GM18498 (cell line): ENCODE measurements around the gene APBB2.

Experiments
- ATAC-seq: cut with Tn5 transposase; IDR thresholded peaks from one replicate; pipeline ENCODE4 v1.9.1; 2021; ENCODE audit warnings: mild to moderate bottlenecking, moderate library complexity; ENCODE audit not compliant: unreplicated experiment

The APBB2 gene

DNA sequence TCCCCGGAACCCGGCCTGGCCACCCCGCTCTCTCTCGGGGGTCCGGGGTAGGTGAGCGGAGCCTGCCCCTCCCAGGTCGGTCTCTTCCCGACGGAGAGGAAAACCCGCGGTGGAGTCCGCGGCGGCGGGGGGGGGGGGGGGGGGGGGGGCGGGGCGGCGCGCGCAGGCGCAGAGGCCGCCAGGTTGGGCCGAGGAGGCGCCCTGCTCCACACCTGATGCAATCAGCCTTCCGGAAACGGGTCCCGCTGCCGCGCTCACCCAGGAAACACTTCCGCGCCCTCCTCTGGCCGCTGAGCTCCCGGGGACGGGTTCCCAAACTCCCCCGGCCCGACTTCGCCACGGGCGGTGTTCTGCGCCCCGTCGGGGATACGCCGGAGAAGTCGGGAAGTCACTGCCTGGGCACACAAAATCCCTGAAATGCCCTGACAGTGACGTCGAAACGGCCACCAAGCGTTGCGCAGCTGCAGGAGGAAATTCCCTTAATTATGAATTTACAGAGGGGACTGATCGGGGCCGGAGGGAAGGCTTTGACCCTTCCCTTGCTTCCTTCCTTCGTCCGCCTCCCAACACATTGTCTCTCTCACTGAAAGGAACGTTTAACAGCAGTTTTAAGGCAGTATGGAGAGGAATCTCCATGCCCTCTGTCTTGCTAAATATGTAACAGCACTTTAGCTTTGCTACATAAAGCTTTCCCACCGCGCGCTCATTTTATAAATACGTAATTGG is 2.1 kb upstream of the APBB2 start:
- peak; percentile 58 for ATAC-seq

DNA sequence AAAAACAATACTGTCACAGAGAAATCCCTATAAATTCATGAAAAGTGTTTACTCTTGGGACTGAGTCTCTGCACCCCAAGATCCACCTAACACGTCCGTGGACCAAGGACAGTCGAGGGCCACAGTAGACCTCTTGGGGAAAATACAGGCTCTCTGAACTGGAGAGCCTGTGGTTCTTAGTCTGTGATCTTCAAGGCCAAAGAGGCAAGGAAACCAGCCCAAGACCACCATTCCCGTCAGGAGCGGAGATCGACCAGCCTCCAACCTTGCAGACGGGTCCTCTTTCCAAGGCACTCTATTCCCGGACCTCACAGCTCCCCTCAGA is 1.6 kb upstream of the APBB2 start:
- no peak for ATAC-seq

DNA sequence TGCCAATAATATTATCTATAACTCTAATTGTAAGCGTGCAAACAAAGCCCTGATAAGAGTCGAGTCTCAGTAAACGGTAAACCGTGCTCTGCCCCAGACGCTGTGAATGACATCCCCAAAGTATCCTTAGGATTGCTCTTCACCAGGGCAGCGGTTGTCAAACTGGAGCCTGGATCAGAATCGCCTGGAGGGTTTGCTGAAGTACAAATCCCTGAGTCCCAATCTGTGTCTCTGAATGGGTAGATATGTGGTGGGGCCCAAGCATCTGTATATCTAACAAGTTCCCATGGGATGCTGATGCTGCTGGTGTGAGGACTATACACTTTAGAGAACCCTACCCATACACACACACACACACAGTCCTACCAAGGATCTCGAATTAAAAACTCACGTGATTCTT is 813 bp upstream of the APBB2 start:
- no peak for ATAC-seq

DNA sequence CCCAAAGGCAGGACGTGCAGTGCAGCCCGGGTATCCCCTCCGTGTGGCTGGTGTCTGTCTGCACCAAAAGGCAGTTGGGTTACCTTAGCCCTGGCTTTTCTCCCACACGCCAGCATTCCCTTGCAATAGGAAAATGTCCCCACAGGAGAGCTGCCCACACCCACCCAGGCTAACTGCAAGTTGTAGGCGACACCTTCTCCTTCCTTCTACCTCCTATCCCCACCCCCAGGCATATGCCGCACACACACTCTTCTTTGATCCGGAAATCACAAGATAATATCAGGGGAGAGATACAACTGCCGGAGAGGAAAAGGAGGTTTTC is 444 bp upstream of the APBB2 start:
- ATAC-seq: no peak

DNA sequence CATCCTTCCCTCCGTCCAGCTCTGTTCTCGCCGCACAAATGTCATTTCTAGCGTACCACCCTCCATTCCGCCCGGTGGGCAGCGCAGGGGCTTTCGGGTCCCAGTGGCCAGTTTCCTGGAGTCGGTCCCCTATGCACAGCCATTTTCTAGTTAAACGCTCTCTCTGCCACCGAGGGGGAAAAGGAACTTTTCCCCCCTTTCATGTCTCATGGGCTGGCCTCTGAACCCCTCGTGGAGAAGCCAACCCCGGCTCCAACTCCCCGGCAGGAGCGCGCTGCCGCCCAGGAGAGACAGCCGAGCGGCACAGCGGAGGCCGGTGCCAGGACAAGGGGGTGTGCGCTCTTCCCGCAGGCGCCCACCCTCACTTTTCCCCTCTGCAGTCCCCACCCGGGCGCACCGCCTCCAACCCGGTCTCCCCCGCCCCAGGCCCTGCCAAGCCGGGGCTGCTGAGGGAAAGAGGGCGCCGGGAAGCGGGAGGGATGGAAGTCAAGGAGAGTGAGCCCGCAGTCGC is 662 bp downstream of the APBB2 start:
- ATAC-seq: peak; percentile 19

DNA sequence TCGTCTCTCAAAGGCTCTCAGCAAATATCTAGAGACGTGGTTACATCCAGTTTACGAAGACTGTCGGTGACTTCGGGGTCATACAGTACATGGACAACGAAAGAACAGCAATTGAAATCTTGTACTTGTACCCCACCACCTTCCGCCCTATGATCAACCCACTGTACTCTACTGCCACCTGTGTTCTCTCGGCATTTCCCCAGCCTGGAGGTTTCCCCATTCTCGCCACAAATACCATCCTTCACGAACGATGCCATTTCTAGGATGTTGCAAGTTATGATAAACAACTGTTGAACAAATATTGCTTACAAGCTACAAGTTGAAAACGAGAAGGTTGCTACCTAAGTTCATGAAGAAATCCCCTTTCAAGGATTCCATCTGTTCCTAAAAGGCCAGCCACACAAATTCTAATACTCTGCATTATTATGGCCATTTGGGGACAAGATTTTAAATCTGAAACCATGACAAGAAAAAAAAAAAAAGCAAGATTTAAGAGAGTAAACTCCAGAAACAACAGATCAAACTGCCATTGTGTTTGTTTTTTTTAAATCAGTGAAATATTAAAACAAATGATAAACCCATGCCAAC is 1.6 kb downstream of the APBB2 start:
- ATAC-seq: no peak

DNA sequence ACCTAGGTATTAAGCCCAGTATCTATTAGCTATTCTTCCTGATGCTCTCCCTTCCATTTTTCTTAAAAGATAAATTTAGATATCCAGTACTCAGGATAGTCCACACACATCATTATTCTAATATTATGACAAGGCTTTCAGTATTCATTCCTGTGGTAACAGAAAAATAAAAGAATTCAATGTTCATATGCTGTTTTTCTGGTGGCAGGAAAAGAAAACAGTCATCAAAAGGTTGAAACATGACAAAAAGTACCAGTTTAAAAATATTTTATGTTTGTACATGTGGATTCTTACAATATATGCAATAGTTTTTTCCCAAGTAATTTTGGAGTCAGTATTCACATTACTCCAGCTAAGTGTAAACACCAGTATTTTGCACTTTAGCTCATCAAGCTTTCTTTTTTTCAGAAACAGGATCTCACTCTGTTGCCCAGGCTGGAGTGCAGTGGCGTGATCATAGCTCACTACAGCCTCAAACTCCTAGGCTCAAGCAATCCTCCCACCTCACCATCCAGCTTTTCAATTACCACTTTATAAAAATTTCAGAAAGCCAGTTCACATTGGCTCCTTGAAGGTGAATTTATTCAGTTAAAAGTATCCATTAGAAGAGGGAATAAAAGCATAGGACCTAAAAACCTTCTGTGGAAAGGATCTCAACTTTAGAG is 2.3 kb downstream of the APBB2 start:
- ATAC-seq: no peak

DNA sequence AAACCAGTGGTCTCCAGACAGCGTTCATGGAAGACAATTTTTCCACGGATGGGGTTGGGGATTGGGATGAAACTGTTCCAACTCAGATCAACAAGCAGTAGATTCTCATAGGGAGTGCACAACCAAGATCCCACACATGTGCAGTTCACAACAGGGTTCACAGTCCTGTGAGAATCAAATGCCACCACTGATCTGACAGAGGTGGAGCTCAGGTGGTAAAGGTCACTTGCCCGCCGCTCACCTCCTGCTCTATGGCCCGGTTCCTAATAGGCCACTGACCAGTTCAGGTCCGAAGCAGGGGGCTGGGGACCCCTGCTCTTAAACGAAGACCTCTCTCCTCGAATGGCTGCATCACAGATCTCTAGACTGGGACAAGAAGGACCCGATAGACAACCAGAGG is 4.4 kb downstream of the APBB2 start:
- no peak for ATAC-seq

DNA sequence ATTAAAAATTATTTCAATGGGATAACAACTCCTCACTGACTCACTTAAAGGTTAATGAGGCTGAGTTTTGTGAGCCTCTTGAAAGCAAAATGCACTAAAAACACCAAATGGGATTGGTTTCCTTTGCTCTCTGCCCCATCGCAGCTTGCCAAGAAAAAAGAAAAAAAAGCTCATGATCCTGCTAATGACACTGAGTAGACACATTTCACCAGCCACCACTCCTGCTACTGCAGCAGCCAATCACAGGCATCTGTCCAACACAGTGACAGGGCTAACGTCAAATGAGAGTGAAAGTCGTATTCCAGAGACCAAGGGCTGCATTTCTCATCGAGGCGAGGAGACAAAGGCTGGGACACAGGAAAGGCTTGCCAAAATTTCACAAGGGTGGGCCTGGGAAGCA is 5.2 kb downstream of the APBB2 start:
- ATAC-seq: no peak

DNA sequence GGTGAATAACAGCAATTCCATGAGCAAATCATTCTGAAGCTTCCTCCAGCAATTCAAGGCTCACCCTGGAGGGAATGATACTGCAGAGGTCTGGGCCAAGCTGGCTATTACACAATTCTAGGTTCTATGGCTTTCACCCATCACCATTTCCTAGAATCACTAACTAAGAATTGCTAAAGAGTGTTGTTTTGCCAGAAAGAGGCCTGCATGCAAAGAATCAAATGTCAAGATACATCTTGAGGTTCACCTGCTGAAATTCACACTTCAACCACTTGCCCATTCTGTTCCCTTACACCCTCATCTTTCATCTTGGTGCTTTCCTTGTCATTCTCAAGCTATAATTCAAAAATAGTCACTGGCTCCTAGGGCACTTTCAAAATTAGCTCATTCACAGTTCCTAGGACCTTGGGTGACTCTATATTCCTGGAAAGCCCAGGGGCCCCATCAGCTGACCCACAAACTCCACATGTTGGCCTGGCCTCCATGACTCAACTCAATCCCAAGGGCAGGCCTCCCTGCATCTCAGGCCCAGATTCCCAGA is 7.0 kb downstream of the APBB2 start:
- ATAC-seq: no peak

DNA sequence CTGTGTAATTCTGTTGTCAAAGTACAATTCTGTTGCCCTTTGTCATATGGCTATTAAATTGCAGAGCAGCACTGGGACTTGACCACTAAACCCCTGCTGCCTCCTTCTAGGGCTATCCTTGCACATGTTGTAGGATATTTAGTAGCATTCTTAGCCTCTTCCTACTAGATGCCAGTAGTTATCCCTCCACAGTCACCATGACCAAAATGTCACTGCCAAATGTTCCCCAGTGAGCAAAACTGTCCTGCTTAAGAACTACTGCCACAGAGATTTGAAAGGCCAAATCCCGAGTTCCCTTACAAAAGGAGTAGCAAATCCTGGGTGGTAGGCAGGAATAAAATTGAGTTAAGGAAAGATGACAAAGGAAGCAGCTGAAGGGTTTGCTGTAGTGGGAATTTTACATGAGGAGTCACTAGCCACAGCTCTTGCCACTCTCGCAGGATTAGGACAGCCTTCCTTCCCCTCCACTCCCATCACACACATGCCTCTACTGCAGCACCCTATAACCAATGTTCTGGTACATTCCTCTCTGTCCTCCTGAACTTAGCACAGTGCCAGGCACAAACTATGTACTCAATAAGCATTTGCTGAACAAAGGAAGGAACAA is 8.4 kb downstream of the APBB2 start:
- no peak for ATAC-seq

DNA sequence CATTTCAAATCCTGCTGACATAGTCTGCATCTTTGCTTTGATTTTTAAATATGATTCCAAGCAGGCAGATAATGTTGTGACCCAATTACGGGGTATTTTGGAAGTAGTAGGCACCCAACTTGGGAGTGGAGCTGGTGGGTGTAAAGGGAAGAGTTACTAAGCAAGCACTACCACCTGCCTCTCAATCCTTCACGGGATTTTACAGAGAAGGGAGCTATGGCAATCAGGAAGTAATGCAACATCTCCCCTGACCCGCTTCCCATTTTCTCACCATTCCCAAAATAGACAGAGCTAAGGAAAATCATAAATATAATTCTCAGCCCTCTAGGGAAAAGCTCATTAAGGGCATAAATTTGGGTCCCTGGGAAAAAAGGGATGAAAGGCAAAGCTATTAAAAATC is 9.2 kb downstream of the APBB2 start:
- ATAC-seq: no peak

DNA sequence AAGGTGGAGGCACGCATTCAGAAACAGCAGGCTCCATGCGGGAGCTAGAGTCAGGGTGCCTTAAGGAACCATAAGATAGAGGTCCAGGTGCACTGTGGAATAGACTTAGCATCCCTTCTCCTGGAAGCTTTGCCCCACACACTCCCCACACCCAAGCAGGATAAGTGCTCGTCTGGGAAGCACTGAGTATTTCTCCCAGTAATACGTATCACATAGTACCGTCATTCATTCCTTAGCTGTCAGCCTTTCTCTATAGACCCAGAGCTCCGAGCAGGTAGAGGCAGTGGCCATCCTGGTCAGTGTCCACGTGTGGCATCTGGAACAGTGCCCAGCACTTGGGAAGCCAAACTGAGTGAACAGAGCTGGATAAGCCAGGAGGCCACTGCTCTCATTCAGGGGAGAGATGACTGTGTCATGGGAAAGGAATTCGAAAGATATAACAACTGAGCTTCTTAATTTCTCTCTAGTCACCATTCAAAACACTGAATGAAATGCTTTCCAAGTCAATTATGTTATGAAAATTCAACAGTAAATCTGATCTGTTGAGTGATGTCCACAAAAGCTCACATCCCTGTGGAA is 9.9 kb downstream of the APBB2 start:
- ATAC-seq: no peak

DNA sequence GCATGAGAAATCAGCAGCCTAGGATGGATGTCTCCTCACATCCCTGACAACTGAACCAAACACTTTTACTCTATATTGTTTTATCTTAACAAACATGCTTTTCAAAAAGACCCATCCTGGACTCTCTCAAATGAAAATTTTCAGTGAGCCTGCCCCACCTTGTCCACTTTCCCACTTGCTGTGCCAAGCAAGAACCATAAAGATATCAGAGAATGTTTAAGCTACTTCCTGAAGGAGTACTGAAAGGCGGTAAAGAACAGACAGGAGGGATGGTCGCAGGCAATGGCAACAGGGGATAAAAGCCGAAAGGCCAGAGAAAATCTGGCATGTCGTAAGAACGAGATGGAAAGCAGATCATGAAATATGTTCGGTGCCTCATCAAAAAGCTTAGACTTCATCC is 10.5 kb downstream of the APBB2 start:
- ATAC-seq: no peak

DNA sequence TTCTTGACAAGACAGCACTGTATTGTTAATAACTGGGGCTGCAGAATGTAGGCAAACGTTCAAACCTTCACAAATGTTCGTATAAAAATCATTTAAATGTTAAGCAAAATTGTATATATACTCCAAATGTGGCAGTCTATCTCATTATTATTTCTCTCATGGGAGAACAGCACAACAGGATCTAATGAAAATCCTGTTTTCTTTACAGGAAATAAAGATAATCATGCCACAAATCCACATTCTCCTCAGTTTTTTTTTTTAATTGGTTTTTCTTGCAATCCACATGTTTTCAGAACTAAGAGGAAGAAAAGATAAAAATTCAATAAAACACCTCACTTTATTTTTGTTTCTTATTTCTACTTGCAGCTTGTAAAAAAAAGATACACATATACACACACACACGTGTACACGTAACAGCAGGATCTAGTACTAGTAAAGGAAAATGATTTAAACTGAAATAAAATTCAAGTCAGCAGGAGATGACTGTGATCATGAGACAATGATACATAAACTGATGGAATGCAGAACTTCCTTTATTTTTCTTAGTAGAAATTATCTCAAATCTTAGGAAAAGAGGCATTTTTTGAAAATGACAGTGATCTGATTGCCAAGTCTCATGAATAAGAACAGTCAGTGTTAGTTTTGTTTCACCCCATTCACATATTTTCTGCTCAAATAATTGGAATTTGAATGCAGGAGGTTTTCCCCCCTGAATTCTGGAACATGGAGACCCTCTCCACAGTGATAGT is 11.3 kb downstream of the APBB2 start:
- no peak for ATAC-seq

DNA sequence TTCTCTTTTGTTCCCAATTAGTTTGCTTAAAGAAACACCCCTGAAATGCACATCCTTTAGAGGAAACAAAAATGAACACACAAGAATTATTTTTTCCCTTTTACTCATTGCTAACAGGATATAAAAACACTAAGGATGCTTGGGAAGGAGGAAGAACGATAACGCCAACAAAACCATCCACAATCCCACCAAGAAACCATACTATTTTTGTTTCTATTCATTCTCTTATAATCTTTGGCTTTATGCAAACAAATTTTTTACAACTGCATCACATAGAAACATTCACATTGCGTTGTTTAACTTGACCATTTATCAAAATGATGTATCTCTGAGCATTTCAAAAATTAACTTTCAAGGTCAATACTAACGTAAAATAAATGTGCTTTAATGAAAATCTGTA is 12.0 kb downstream of the APBB2 start:
- no peak for ATAC-seq

DNA sequence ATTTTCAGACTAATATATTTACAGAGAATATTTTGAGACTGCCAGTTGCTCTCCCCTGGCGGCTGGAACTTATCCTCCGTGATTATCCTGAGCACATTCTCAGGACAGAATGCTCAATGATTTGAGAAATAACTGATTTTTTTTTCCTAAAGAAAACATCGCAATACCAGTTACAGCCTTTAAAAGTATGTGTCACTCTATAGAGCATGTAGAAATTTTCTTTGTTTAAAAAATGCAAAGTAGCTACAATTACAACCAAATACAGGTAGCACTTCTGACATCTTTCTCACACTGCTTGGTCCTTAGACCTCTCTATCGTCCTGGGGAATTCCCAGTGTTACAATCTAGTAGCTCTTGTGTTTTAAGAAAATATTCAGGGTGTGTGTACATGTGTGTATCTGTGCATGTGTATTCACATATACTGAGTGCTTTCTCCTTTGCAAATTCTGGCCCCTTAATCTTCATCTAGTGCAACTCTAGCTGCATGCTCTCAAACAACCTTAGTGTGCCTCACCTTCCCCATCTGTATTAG is 13.8 kb downstream of the APBB2 start:
- ATAC-seq: no peak

DNA sequence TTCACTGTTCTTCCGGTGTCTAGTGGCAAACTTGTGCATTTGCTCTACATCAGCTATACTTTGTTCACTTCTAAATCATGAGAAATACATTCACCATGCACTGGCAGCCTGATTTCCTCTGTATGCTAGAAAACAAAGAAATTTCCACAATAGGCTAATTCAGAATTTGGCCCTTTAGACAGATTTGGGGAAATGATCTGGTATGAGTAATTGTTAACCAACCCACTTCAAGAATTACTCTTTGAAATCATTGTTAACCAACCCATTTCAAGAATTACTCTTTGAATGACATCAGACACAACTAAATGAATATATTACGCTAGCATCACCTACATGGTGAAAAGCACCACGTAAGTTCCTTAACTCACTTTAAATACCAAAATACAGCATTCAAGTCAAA is 14.6 kb downstream of the APBB2 start:
- ATAC-seq: no peak

DNA sequence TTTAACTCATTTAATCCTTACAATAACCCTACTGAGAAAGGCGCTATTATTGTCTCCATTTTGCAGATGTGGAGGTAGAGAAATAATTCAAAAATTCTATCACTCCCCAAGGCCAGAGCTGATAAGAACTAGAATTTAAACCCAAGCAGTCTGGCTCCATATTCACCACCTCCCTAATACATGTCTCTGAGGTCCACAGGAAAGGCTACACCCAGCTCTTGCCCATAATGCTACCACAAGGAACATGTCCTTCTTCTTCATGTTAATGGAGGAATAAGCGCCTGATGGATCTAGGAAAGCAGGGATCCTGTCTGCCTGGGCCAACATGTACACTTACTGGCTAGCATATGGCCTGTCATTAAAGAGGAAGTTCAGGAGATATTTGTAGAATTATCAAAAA is 16.3 kb downstream of the APBB2 start:
- no peak for ATAC-seq

DNA sequence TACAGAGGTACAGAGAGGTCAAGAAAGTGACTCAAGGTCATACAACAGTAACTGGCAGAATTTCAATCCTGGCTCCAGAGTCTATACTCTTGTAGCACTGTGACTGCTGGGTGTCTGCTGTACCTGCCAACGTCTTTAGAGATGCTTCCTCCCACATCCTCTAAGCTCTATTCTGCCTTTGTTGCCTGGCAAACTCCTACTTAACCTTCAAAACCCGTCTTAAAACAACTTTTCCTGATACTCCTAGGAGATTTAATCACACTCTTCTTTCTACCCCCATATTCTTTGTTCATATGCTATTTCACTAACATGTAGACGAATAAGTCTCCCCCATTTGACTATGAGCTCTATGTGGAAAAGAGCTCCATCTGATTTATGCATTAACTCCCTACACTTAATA is 16.8 kb downstream of the APBB2 start:
- ATAC-seq: no peak
